ENCODE measurements around the gene TTPAL.

- no peak for TF ChIP-seq POLR2AphosphoS5 (IDR thresholded peaks at IDR 0.05; ENCODE audit: low read depth, low read length)
- TF ChIP-seq SPI1 (IDR thresholded peaks at IDR 0.05; ENCODE audit: low read depth, low read length): no peak
- no peak for TF ChIP-seq PAX5 (IDR thresholded peaks at IDR 0.05; ENCODE audit: insufficient read depth, low read length, severe bottlenecking)
Observed at GRCh38 chr20:44501448-44501847, 25.8 kb downstream of the TTPAL start.
